ENCODE measurements around the gene PFDN4. TPM values are rescaled to one million over a fixed set of nuclear protein-coding genes. Genes with fewer than 3 reads are reported as not detected.
A peak's percentile ranks its signal among the peaks of the same experiment; 100 is the strongest.

The PFDN4 gene
- total and polyA plus RNA-seq, 2 of the 13 experiments (the other 11 are each of a cell fraction or from before 2014, with no cell fraction given), result 59.8 to 227 TPM

GRCh38 chr20:54173653-54174456 is 34.0 kb upstream of the PFDN4 start, which contains the start of gene CYP24A1 (continued):
- TF ChIP-seq GLMP (CRISPR knock-in tag; IDR thresholded peaks at IDR 0.05; ENCODE audit: borderline replicate concordance) (no peak), SSRP1 (CRISPR knock-in tag; IDR thresholded peaks at IDR 0.05) (no peak), ZNF441 (CRISPR knock-in tag; IDR thresholded peaks at IDR 0.05; ENCODE audit: borderline replicate concordance) (no peak), ZNF607 (CRISPR knock-in tag; IDR thresholded peaks at IDR 0.05; ENCODE audit: borderline replicate concordance) (0 out of 2 replicates have a peak, but pooled peaks have one; percentile 45), KLF9 (CRISPR knock-in tag; IDR thresholded peaks at IDR 0.05; ENCODE audit: low read depth) (no peak), GRHL1 (CRISPR knock-in tag; conservative IDR thresholded peaks at IDR 0.05) (no peak), SNAI1 (CRISPR knock-in tag; IDR thresholded peaks at IDR 0.05; ENCODE audit: borderline replicate concordance) (no peak), ZNF710 (CRISPR knock-in tag; IDR thresholded peaks at IDR 0.05; ENCODE audit: borderline replicate concordance) (no peak), NR0B2 (CRISPR knock-in tag; IDR thresholded peaks at IDR 0.05) (no peak), REL (CRISPR knock-in tag; conservative IDR thresholded peaks at IDR 0.05) (no peak), ZNF768 (CRISPR knock-in tag; IDR thresholded peaks at IDR 0.05) (no peak), ZNF263 (CRISPR knock-in tag; IDR thresholded peaks at IDR 0.05) (0 out of 2 replicates have a peak, but pooled peaks have one; percentile 24), MIER2 (CRISPR knock-in tag; IDR thresholded peaks at IDR 0.05) (no peak), ZNF557 (CRISPR knock-in tag; IDR thresholded peaks at IDR 0.05) (no peak), EEA1 (CRISPR knock-in tag; IDR thresholded peaks at IDR 0.05; ENCODE audit: borderline replicate concordance) (no peak), ZNF350 (CRISPR knock-in tag; IDR thresholded peaks at IDR 0.05; ENCODE audit: borderline replicate concordance, low read depth) (no peak), SPEN (CRISPR knock-in tag; IDR thresholded peaks at IDR 0.05; ENCODE audit: low read depth) (no peak), ZNF766 (CRISPR knock-in tag; IDR thresholded peaks at IDR 0.05; ENCODE audit: borderline replicate concordance) (no peak), ZNF432 (CRISPR knock-in tag; IDR thresholded peaks at IDR 0.05; ENCODE audit: borderline replicate concordance) (no peak), PAF1 (CRISPR knock-in tag; IDR thresholded peaks at IDR 0.05) (no peak), SIX1 (CRISPR knock-in tag; IDR thresholded peaks at IDR 0.05; ENCODE audit: borderline replicate concordance) (no peak), HNF4G (IDR thresholded peaks at IDR 0.05; ENCODE audit: borderline replicate concordance, low read depth, low read length) (no peak), HNF4G (CRISPR knock-in tag; IDR thresholded peaks at IDR 0.05; ENCODE audit: borderline replicate concordance, low read depth) (no peak), ZSCAN30 (CRISPR knock-in tag; IDR thresholded peaks at IDR 0.05) (no peak), EED (CRISPR knock-in tag; IDR thresholded peaks at IDR 0.05) (no peak), ZNF543 (CRISPR knock-in tag; IDR thresholded peaks at IDR 0.05) (no peak)
